HepG2 (cell line): Measurements from ENCODE around the gene USP2. TPM values are rescaled to one million over a fixed set of nuclear protein-coding genes. Genes with fewer than 3 reads are reported as not detected.

Experiments
- ATAC-seq: fragments of 200-7000 bp; cut with Tn5 transposase; 3 replicates; pipeline ENCODE4 v1.9.1; 2020; ENCODE audit warnings: mild to moderate bottlenecking, moderate library complexity
- BruUV-seq: library from RNA; stranded (reverse); fragments of 400-500 nt; replicated peaks from 2 replicates; lab custom pipeline; 2021; lab: Mats Ljungman, UMichigan
- CTCF ChIA-PET: fragments of 300-600 bp; formaldehyde crosslinking; extraction: SDS; loops from one replicate; lab custom pipeline; 2021; ENCODE audit warnings: low total read pairs, inconsistent platforms, low intra/inter-chr PET ratio; lab: Yijun Ruan, JAX
- POLR2A ChIA-PET: fragments of 350-600 bp; sonication (Branson Sonifier 250); formaldehyde crosslinking; loops from one replicate; lab custom pipeline; 2020; ENCODE audit warnings: antibody characterized with exemption, inconsistent platforms; lab: Yijun Ruan, JAX
- DNase-seq: peaks from one replicate; pipeline ENCODE4 v3.0.0-alpha.2; 2015; ENCODE audit warnings: low spot score
- FAIRE-seq: peaks from 3 replicates; lab custom pipeline; 2011; peaks lifted over from hg19 to GRCh38; lab: Jason Lieb, UNC
- H2AFZ ChIP-seq: one replicate; pipeline ENCODE4 v1.6.1; 2011; ENCODE audit warnings: low read length, inconsistent platforms
- H3K27ac ChIP-seq: fragments of 300-600 bp; 3 replicates; pipeline ENCODE4 v1.8.0; 2011; ENCODE audit warnings: mixed run types, mild to moderate bottlenecking, mixed read lengths, low read length, inconsistent platforms; ENCODE audit not compliant: insufficient read depth; ENCODE audit errors: extremely low read length
- H3K27me3 ChIP-seq, 2 experiments: fragments of 200-600 bp in 1 of 2; 2 replicates in 1 of 2; 3 replicates in 1 of 2; pipeline versions ENCODE4 v1.6.0 to v1.8.0; 2011; ENCODE audit warnings: low read length in 2 of 2, mild to moderate bottlenecking in 2 of 2, moderate library complexity in 2 of 2, inconsistent platforms in 1 of 2; ENCODE audit not compliant: insufficient read depth in 2 of 2, control insufficient read depth in 1 of 2
- H3K36me3 ChIP-seq, 2 experiments: fragments of 200-600 bp in 1 of 2; replicated peaks in 1 of 2; 2 replicates in 1 of 2; 3 replicates in 1 of 2; pipeline versions ENCODE4 v1.5.1 to v1.8.0; 2011; ENCODE audit warnings: low read length in 2 of 2, inconsistent platforms in 1 of 2; ENCODE audit not compliant: insufficient read depth in 2 of 2, control insufficient read depth in 1 of 2
- H3K4me1 ChIP-seq: 2 replicates; pipeline ENCODE4 v1.5.1; 2012; ENCODE audit warnings: low read length, inconsistent platforms; ENCODE audit not compliant: insufficient read depth
- H3K4me2 ChIP-seq: 2 replicates; pipeline ENCODE4 v1.6.0; 2011; ENCODE audit warnings: low read depth, low read length, inconsistent platforms
- H3K4me3 ChIP-seq, 3 experiments: fragments of 200-600 bp in 1 of 3; sonication (generic), shearing (Covaris generic) in 1 of 3; replicated peaks in 1 of 3; 2 replicates each; pipeline ENCODE4 v1.5.1; 2011 to 2016; ENCODE audit warnings: low read length in 3 of 3, inconsistent platforms in 2 of 3, low read depth in 2 of 3, mild to moderate bottlenecking in 2 of 3, control low read depth in 1 of 3, mixed read lengths in 1 of 3; ENCODE audit not compliant: insufficient read depth in 1 of 3
- H3K79me2 ChIP-seq: one replicate; pipeline ENCODE4 v1.6.1; 2011; ENCODE audit warnings: low read length, inconsistent platforms; ENCODE audit not compliant: insufficient read depth
- H3K9ac ChIP-seq: 2 replicates; pipeline ENCODE4 v1.6.0; 2011; ENCODE audit warnings: mild to moderate bottlenecking, low read depth, low read length, inconsistent platforms; ENCODE audit not compliant: insufficient read depth
- H3K9me3 ChIP-seq: 2 replicates; pipeline ENCODE4 v1.5.1; 2012; ENCODE audit warnings: mild to moderate bottlenecking, low read length
- H4K20me1 ChIP-seq: 2 replicates; pipeline ENCODE4 v1.6.0; 2011; ENCODE audit warnings: inconsistent platforms, mild to moderate bottlenecking, low read length, moderate library complexity; ENCODE audit not compliant: insufficient read depth
- DMAP1 ChIP-seq: IDR thresholded peaks from 2 replicates; pipeline ENCODE4 v1.6.1; 2016
- GABPA ChIP-seq, 2 experiments: IDR thresholded peaks; 2 replicates each; pipeline ENCODE4 v1.6.1; 2011 to 2016; ENCODE audit warnings: low read depth in 2 of 2, low read length in 1 of 2, missing biosample characterization in 1 of 2, missing genetic modification characterization in 1 of 2
- IKZF4 ChIP-seq: sonication (generic); formaldehyde crosslinking; IDR thresholded peaks from 2 replicates; pipeline ENCODE4 v1.5.1; 2020; ENCODE audit warnings: borderline replicate concordance, mild to moderate bottlenecking, low read depth, missing genetic modification reagents; ENCODE audit errors: not compliant biosample characterization
- MLLT10 ChIP-seq: sonication (generic); formaldehyde crosslinking; IDR thresholded peaks from 2 replicates; pipeline ENCODE4 v1.4.0; 2020; ENCODE audit warnings: missing genetic modification reagents
- MYNN ChIP-seq: sonication (generic); formaldehyde crosslinking; IDR thresholded peaks from 2 replicates; pipeline ENCODE4 v1.4.0; 2020; ENCODE audit warnings: mild to moderate bottlenecking, low read depth, missing genetic modification reagents
- PAF1 ChIP-seq: IDR thresholded peaks from 2 replicates; pipeline ENCODE4 v1.6.1; 2016; ENCODE audit warnings: missing genetic modification reagents, missing compliant biosample characterization
- PHB2 ChIP-seq: fragments of 450-650 bp; IDR thresholded peaks from 2 replicates; pipeline ENCODE4 v1.6.1; 2018; ENCODE audit not compliant: partially characterized antibody
- RBFOX2 ChIP-seq: fragments of 200-400 bp; formaldehyde crosslinking; IDR thresholded peaks from 2 replicates; pipeline ENCODE4 v1.6.1; 2017; ENCODE audit warnings: low read depth, mild to moderate bottlenecking, low read length
- XRCC5 ChIP-seq: fragments of 200-400 bp; formaldehyde crosslinking; optimal IDR thresholded peaks from 2 replicates; pipeline ENCODE3; 2017; ENCODE audit warnings: mild to moderate bottlenecking, low read length
- ZBTB38 ChIP-seq: sonication (generic); formaldehyde crosslinking; IDR thresholded peaks from 2 replicates; pipeline ENCODE4 v1.5.1; 2020; ENCODE audit warnings: mild to moderate bottlenecking, missing genetic modification reagents
- ZC3H13 ChIP-seq: sonication (generic); formaldehyde crosslinking; IDR thresholded peaks from 2 replicates; pipeline ENCODE4 v1.8.1; 2023; ENCODE audit warnings: mild to moderate bottlenecking, missing genetic modification reagents, moderate library complexity
- ZFP36L2 ChIP-seq: sonication (generic); formaldehyde crosslinking; IDR thresholded peaks from 2 replicates; pipeline ENCODE4 v1.4.0; 2020; ENCODE audit warnings: missing genetic modification reagents
- ZNF317 ChIP-seq: sonication (generic); formaldehyde crosslinking; IDR thresholded peaks from 2 replicates; pipeline ENCODE4 v1.5.0; 2020; ENCODE audit warnings: mild to moderate bottlenecking, missing genetic modification reagents
- ZNF446 ChIP-seq: sonication (generic); formaldehyde crosslinking; IDR thresholded peaks from 2 replicates; pipeline ENCODE4 v1.5.0; 2020; ENCODE audit warnings: mild to moderate bottlenecking, missing genetic modification reagents
- ZNF678 ChIP-seq: sonication (generic); formaldehyde crosslinking; IDR thresholded peaks from 2 replicates; pipeline ENCODE4 v1.4.0; 2020; ENCODE audit warnings: mild to moderate bottlenecking, missing genetic modification reagents
- ZNF724P ChIP-seq: sonication (generic); formaldehyde crosslinking; IDR thresholded peaks from 2 replicates; pipeline ENCODE4 v1.8.0; 2022; ENCODE audit warnings: missing genetic modification reagents, borderline replicate concordance
- WGBS: methylation state at CpG from one replicate; pipeline ENCODE4 v1.1.6; 2017; ENCODE audit warnings: low lambda C conversion rate; 5-methylcytosine and 5-hydroxymethylcytosine counted together
- in situ Hi-C: cut with HindIII; loops from 2 replicates; pipeline ENCODE4 v1.10.0; 2017; ENCODE audit warnings: low pct_unique_long_range_greater_than_20kb; ENCODE audit not compliant: extremely low pct_ligation_motif_present
- intact Hi-C: fragments of 100-400 bp; cut with micrococcal nuclease; formaldehyde crosslinking; loops from one replicate; pipeline ENCODE4 v1.10.0; 2022; ENCODE audit not compliant: unreplicated experiment
- polyA plus RNA-seq, 8 experiments: library from polyadenylated mRNA; depleted of rRNA in 3 of 8; stranded (reverse) in 7 of 8; unstranded in 1 of 8; fragments of >200 nt; fragmentation: Illumina TruSeq in 4 of 8; extraction: Trizol in 4 of 8; gene quantifications; 2 replicates each; pipeline versions ENCODE4 v1.2.1 to v1.2.3, GENCODE V29; 2011 to 2016; ENCODE audit warnings: low read depth in 4 of 8, missing spikeins in 1 of 8, mixed read lengths in 1 of 8; ENCODE audit not compliant: insufficient read depth in 1 of 8
- total RNA-seq, 5 experiments: library from RNA; depleted of rRNA; stranded (reverse); fragments of >200 nt; fragmentation: Illumina TruSeq; extraction: Trizol; gene quantifications; 2 replicates each; pipeline ENCODE4 v1.2.3, GENCODE V29; 2016; ENCODE audit warnings: low read depth in 1 of 5

The USP2 gene
- total and polyA plus RNA-seq, 2 of the 13 experiments (the other 11 are each of a cell fraction or from before 2014, with no cell fraction given): 2.5 to 6.0 TPM

- in situ Hi-C loops: loop anchor here (5.0 to 10.0 kb wide), 2 partner anchors 35 to 138 kb away; no protein-coding TSS in a partner anchor
- peaks cover 24% of the 10 kb centered on the region for H3K79me2 ChIP-seq
- peaks cover 8 to 14% of the 10 kb centered on the region in 2 experiments; a peak in 4 of 5 replicates for H3K36me3 ChIP-seq
- no TSS peak for BruUV-seq
- H3K27me3 ChIP-seq: peaks cover 0 to 11% of the 10 kb centered on the region in 2 experiments; a peak in 3 of 5 replicates
- TF ChIP-seq ZC3H13 (CRISPR knock-in tag) (peak; percentile 12; the same call in 1 of the 2 replicates), ZNF724P (CRISPR knock-in tag) (no peak), DMAP1 (no peak)
- TF ChIP-seq, all 625 proteins: peak for 1
- H3K27ac ChIP-seq: no peak overlapping the region
- no peak overlapping the region for H3K4me3 ChIP-seq
- no peaks in the 10 kb centered on the region for H3K9me3 ChIP-seq
- ATAC-seq (no peak), FAIRE-seq (no peak), DNase-seq (no peak)
- ChIA-PET CTCF (interaction anchor here (1.9 kb wide), 1 partner anchor 34 kb away, joined by 5 read pairs; no protein-coding TSS in a partner anchor), POLR2A (interaction anchor here (1.4 to 2.3 kb wide), 4 partner anchors 14 to 38 kb away, joined by 3 to 29 read pairs (median 18); partner anchors contain the start of gene MCAM)
- intact Hi-C loops: no loop called here
- H3K9ac ChIP-seq: no peak overlapping the region
- peak overlapping the region; percentile 10; the same call in 1 of the 2 replicates for H3K4me2 ChIP-seq
- peaks cover 67% of the 10 kb centered on the region for H3K4me1 ChIP-seq
- H2AFZ ChIP-seq: no peak overlapping the region
- peaks cover 4% of the 10 kb centered on the region; the same call in 1 of the 2 replicates for H4K20me1 ChIP-seq
- 100% methylated on average over 5 of the region's 9 CpGs for WGBS
These were observed 44.6 kb downstream of the USP2 start for GRCh38 chr11:119336744-119337469.

- peaks cover 57% of the 10 kb centered on the region for H3K4me1 ChIP-seq
- H3K9me3 ChIP-seq: no peaks in the 10 kb centered on the region
- CTCF ChIA-PET: no interaction called here
- H3K9ac ChIP-seq: peak overlapping the region; percentile 86
- DNase-seq: no peak
- no peak for ATAC-seq
- FAIRE-seq: no peak
- no peak overlapping the region for H2AFZ ChIP-seq
- peaks cover 24% of the 10 kb centered on the region for H3K79me2 ChIP-seq
- in situ Hi-C loops: loop anchor here (5.0 to 10.0 kb wide), 2 partner anchors 36 to 139 kb away; no protein-coding TSS in a partner anchor
- H3K4me2 ChIP-seq: peak overlapping the region; percentile 89
- peaks cover 4% of the 10 kb centered on the region; the same call in 1 of the 2 replicates for H4K20me1 ChIP-seq
- peaks cover 8 to 14% of the 10 kb centered on the region in 2 experiments; a peak in 4 of 5 replicates for H3K36me3 ChIP-seq
- H3K27me3 ChIP-seq: peaks cover 0 to 3% of the 10 kb centered on the region in 2 experiments; a peak in 3 of 5 replicates
- BruUV-seq: no TSS peak
- POLR2A ChIA-PET: interaction anchor here (0.9 to 1.0 kb wide), 2 partner anchors 17 to 32 kb away, joined by 3 to 4 read pairs; no protein-coding TSS in a partner anchor
- 96% methylated on average over 24 of the region's 30 CpGs for WGBS
- H3K27ac ChIP-seq: no peak overlapping the region
- H3K4me3 ChIP-seq: peak overlapping the region; percentile 78 to 94 (median 87)
- intact Hi-C loops: loop anchor here (2.0 kb wide), 1 partner anchor 17 kb away; no protein-coding TSS in a partner anchor
- TF ChIP-seq ZNF317 (CRISPR knock-in tag) (peak; percentile 96), XRCC5 (no peak), PAF1 (CRISPR knock-in tag) (no peak), GABPA (IDR thresholded peaks at IDR 0.05; ENCODE audit: low read depth, low read length) (no peak), GABPA (CRISPR knock-in tag; IDR thresholded peaks at IDR 0.05; ENCODE audit: low read depth) (no peak), IKZF4 (CRISPR knock-in tag) (no peak), ZFP36L2 (CRISPR knock-in tag) (no peak), MYNN (CRISPR knock-in tag) (no peak), PHB2 (no peak), RBFOX2 (peak; percentile 15; the same call in 1 of the 2 replicates), ZNF446 (no peak), ZNF678 (CRISPR knock-in tag) (no peak), ZBTB38 (CRISPR knock-in tag) (no peak), MLLT10 (CRISPR knock-in tag) (no peak)
These were observed 45.6 kb downstream of the USP2 start for GRCh38 chr11:119335655-119336543.
